Neural cell (in vitro differentiated cells): ENCODE data around the gene PPP1R1A. TPM values are rescaled to one million over a fixed set of nuclear protein-coding genes. Genes with fewer than 3 reads are reported as not detected.

Experiments used
- H2AFZ ChIP-seq: fragments of 200-600, 300-800 bp; sonication (generic), shearing (Covaris generic); 2 replicates; pipeline ENCODE4 v1.6.0; 2014; ENCODE audit warnings: low read depth, mild to moderate bottlenecking, antibody characterized with exemption, low read length, moderate library complexity
- H3F3A ChIP-seq: fragments of 200-600 bp; shearing (Covaris generic); 2 replicates; pipeline ENCODE4 v1.6.1; 2016; ENCODE audit warnings: mild to moderate bottlenecking, moderate library complexity, mixed read lengths, antibody characterized with exemption, low read length; ENCODE audit not compliant: insufficient read depth, poor library complexity, severe bottlenecking
- H3K27ac ChIP-seq: fragments of 200-600, 300-800 bp; sonication (generic), shearing (Covaris generic); 2 replicates; pipeline ENCODE4 v1.5.1; 2014; ENCODE audit warnings: mild to moderate bottlenecking, low read length, moderate library complexity
- H3K27me3 ChIP-seq: fragments of 300-800, 200-600 bp; sonication (generic), shearing (Covaris generic); 2 replicates; pipeline ENCODE4 v1.6.0; 2014; ENCODE audit warnings: mild to moderate bottlenecking, low read depth, low read length, moderate library complexity; ENCODE audit not compliant: insufficient read depth
- H3K36me3 ChIP-seq: fragments of 300-800, 200-600 bp; sonication (generic), shearing (Covaris generic); 2 replicates; pipeline ENCODE4 v1.5.1; 2014; ENCODE audit warnings: mild to moderate bottlenecking, antibody characterized with exemption, low read length, moderate library complexity; ENCODE audit not compliant: insufficient read depth
- H3K4me2 ChIP-seq: fragments of 300-800, 200-600 bp; sonication (generic), shearing (Covaris generic); 2 replicates; pipeline ENCODE4 v1.6.0; 2014; ENCODE audit warnings: mild to moderate bottlenecking, low read length
- H3K4me3 ChIP-seq: fragments of 300-800, 200-600 bp; sonication (generic), shearing (Covaris generic); 2 replicates; pipeline ENCODE4 v1.5.1; 2014; ENCODE audit warnings: mild to moderate bottlenecking, low read length, moderate library complexity
- H3K79me2 ChIP-seq: fragments of 200-600 bp; shearing (Covaris generic); replicated peaks from 2 replicates; pipeline ENCODE4 v1.6.0; 2014; ENCODE audit warnings: mild to moderate bottlenecking, low read length, moderate library complexity; ENCODE audit not compliant: insufficient read depth
- H3K9ac ChIP-seq: fragments of 300-800, 200-600 bp; sonication (generic), shearing (Covaris generic); 2 replicates; pipeline ENCODE4 v1.6.1; 2016; ENCODE audit warnings: mild to moderate bottlenecking, low read length, mixed read lengths
- H3K9me2 ChIP-seq: fragments of 200-600 bp; shearing (Covaris generic); 2 replicates; pipeline ENCODE4 v1.6.1; 2016; ENCODE audit warnings: mild to moderate bottlenecking, low read length, mixed read lengths; ENCODE audit not compliant: insufficient read depth
- H3K9me3 ChIP-seq: fragments of 200-600, 300-800 bp; sonication (generic), shearing (Covaris generic); 2 replicates; pipeline ENCODE4 v1.6.1; 2016; ENCODE audit warnings: mild to moderate bottlenecking, mixed run types, low read length, moderate library complexity, mixed read lengths
- H4K20me1 ChIP-seq: fragments of 200-600 bp; shearing (Covaris generic); 2 replicates; pipeline ENCODE4 v1.6.1; 2016; ENCODE audit warnings: mild to moderate bottlenecking, mixed run types; ENCODE audit not compliant: insufficient read depth
- EP300 ChIP-seq: fragments of 450-650 bp; conservative IDR thresholded peaks from 2 replicates; pipeline ENCODE4 v1.6.1; 2014; ENCODE audit warnings: antibody characterized with exemption, mild to moderate bottlenecking, moderate library complexity; ENCODE audit not compliant: poor library complexity, severe bottlenecking
- EZH2 ChIP-seq: fragments of 200-600, 300-800 bp; shearing (Covaris generic), sonication (generic); IDR thresholded peaks from 2 replicates; pipeline ENCODE4 v1.6.1; 2014; ENCODE audit warnings: antibody characterized with exemption, low read length, borderline replicate concordance, mild to moderate bottlenecking; ENCODE audit not compliant: insufficient read depth, poor library complexity, severe bottlenecking
- MXI1 ChIP-seq: fragments of 450-650 bp; conservative IDR thresholded peaks from 2 replicates; pipeline ENCODE4 v1.6.1; 2014; ENCODE audit warnings: antibody characterized with exemption, mild to moderate bottlenecking; ENCODE audit not compliant: poor library complexity, severe bottlenecking
- POLR2AphosphoS5 ChIP-seq: IDR thresholded peaks from 2 replicates; pipeline ENCODE4 v1.6.1; 2012
- RAD21 ChIP-seq: fragments of 450-650 bp; conservative IDR thresholded peaks from 2 replicates; pipeline ENCODE4 v1.6.1; 2014; ENCODE audit warnings: antibody characterized with exemption, mild to moderate bottlenecking, moderate library complexity
- SMC3 ChIP-seq: fragments of 450-650 bp; conservative IDR thresholded peaks from 2 replicates; pipeline ENCODE4 v1.6.1; 2014; ENCODE audit warnings: antibody characterized with exemption, mild to moderate bottlenecking, moderate library complexity; ENCODE audit not compliant: poor library complexity
- TAF1 ChIP-seq: IDR thresholded peaks from 2 replicates; pipeline ENCODE4 v1.6.1; 2012; ENCODE audit warnings: low read depth
- polyA plus RNA-seq: library from polyadenylated mRNA; depleted of rRNA; stranded (reverse); fragments of >200 nt; gene quantifications from 2 replicates; pipeline ENCODE4 v1.2.3, GENCODE V29; 2014
- TF ChIP-seq, protein P1 (sequence below): fragments of 450-650 bp; IDR thresholded peaks from 2 replicates; pipeline ENCODE4 v1.5.1; 2014; ENCODE audit warnings: antibody characterized with exemption, mild to moderate bottlenecking, moderate library complexity; ENCODE audit not compliant: poor library complexity, severe bottlenecking
- TF ChIP-seq, protein P2 (sequence below): IDR thresholded peaks from 2 replicates; pipeline ENCODE4 v1.6.1; 2012; ENCODE audit warnings: borderline replicate concordance

PPP1R1A gene
- polyA plus RNA-seq, 1 donor from 2014 or later: 28.9 TPM

DNA sequence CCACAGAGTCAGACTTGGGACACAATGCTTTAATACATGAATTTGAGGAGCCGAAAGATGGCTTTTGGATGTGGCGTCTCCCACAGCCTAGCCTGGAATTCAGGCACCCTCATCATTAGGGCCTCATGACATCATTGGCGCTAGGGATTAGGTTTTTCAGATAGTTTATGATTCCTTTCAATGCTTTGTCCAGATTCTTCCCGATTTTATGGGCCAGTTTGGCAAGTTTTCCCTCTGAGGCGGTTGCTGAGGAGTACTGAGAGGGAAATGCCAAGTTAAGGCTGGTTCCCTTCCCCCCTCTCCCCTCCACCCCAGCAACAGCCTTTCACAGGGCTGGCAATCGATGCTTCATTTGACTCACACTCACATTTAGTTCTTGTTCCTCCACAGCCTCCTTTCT is 19.7 kb upstream of the PPP1R1A start:
- H3K9me2 ChIP-seq: no peaks in the 10 kb centered on the region
- TF ChIP-seq POLR2AphosphoS5 (no peak), TAF1 (no peak), RAD21 (no peak), SMC3 (no peak), MXI1 (no peak), EZH2 (no peak), EP300 (no peak)
- TF ChIP-seq, protein P1, sequence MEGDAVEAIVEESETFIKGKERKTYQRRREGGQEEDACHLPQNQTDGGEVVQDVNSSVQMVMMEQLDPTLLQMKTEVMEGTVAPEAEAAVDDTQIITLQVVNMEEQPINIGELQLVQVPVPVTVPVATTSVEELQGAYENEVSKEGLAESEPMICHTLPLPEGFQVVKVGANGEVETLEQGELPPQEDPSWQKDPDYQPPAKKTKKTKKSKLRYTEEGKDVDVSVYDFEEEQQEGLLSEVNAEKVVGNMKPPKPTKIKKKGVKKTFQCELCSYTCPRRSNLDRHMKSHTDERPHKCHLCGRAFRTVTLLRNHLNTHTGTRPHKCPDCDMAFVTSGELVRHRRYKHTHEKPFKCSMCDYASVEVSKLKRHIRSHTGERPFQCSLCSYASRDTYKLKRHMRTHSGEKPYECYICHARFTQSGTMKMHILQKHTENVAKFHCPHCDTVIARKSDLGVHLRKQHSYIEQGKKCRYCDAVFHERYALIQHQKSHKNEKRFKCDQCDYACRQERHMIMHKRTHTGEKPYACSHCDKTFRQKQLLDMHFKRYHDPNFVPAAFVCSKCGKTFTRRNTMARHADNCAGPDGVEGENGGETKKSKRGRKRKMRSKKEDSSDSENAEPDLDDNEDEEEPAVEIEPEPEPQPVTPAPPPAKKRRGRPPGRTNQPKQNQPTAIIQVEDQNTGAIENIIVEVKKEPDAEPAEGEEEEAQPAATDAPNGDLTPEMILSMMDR: no peak
- TF ChIP-seq, protein P2, sequence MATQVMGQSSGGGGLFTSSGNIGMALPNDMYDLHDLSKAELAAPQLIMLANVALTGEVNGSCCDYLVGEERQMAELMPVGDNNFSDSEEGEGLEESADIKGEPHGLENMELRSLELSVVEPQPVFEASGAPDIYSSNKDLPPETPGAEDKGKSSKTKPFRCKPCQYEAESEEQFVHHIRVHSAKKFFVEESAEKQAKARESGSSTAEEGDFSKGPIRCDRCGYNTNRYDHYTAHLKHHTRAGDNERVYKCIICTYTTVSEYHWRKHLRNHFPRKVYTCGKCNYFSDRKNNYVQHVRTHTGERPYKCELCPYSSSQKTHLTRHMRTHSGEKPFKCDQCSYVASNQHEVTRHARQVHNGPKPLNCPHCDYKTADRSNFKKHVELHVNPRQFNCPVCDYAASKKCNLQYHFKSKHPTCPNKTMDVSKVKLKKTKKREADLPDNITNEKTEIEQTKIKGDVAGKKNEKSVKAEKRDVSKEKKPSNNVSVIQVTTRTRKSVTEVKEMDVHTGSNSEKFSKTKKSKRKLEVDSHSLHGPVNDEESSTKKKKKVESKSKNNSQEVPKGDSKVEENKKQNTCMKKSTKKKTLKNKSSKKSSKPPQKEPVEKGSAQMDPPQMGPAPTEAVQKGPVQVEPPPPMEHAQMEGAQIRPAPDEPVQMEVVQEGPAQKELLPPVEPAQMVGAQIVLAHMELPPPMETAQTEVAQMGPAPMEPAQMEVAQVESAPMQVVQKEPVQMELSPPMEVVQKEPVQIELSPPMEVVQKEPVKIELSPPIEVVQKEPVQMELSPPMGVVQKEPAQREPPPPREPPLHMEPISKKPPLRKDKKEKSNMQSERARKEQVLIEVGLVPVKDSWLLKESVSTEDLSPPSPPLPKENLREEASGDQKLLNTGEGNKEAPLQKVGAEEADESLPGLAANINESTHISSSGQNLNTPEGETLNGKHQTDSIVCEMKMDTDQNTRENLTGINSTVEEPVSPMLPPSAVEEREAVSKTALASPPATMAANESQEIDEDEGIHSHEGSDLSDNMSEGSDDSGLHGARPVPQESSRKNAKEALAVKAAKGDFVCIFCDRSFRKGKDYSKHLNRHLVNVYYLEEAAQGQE: no peak
- H3K36me3 ChIP-seq: no peaks in the 10 kb centered on the region
- no peak overlapping the region for H3K27ac ChIP-seq
- H3K9me3 ChIP-seq: no peaks in the 10 kb centered on the region
- no peak overlapping the region for H2AFZ ChIP-seq
- no peaks in the 10 kb centered on the region for H3K27me3 ChIP-seq
- H3K4me3 ChIP-seq: no peak overlapping the region
- no peaks in the 10 kb centered on the region for H4K20me1 ChIP-seq
- no peaks in the 10 kb centered on the region for H3F3A ChIP-seq
- no peaks in the 10 kb centered on the region for H3K79me2 ChIP-seq
- no peak overlapping the region for H3K4me2 ChIP-seq
- H3K9ac ChIP-seq: no peak overlapping the region

DNA sequence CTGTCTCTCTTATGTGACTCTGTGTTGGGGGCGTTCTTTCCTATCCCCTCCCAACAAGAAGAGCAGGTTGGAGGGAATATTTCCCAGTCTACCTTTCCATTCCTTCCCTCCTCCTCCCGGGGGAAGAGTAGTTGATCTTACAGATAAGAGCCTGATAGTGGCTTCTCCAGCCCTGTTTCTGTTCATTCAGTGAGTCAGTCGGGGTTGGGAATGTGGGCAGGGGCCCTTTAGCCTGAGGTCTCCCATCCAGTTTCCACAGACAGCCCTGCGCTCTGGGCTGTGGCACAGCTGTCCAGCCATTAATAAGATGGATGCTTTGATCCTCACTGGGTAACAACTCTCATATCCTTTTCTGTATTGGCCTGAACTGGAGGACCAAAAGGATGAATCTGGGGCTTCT is 18.1 kb upstream of the PPP1R1A start:
- H3K27ac ChIP-seq: no peak overlapping the region
- H3K4me3 ChIP-seq: no peak overlapping the region
- no peak overlapping the region for H3K4me2 ChIP-seq
- H4K20me1 ChIP-seq: no peaks in the 10 kb centered on the region
- H3K9ac ChIP-seq: no peak overlapping the region
- no peaks in the 10 kb centered on the region for H3K9me3 ChIP-seq
- H3K79me2 ChIP-seq: no peaks in the 10 kb centered on the region
- no peaks in the 10 kb centered on the region for H3K36me3 ChIP-seq
- H3K9me2 ChIP-seq: no peaks in the 10 kb centered on the region
- no peaks in the 10 kb centered on the region for H3K27me3 ChIP-seq
- H2AFZ ChIP-seq: no peak overlapping the region
- TF ChIP-seq, protein P1: no peak
- TF ChIP-seq, protein P2: no peak
- TF ChIP-seq POLR2AphosphoS5 (no peak), EZH2 (no peak), SMC3 (no peak)
- no peaks in the 10 kb centered on the region for H3F3A ChIP-seq
